HL-60/S4 (cell line): ENCODE measurements around the gene ZFAND3.

Experiments used
- in situ Hi-C: fragments of 300-500 bp; cut with MboI; formaldehyde crosslinking; loops from 2 replicates; pipeline ENCODE4 v1.14.3; 2022; ENCODE audit warnings: low sequenced_read_pairs

ZFAND3 gene

DNA sequence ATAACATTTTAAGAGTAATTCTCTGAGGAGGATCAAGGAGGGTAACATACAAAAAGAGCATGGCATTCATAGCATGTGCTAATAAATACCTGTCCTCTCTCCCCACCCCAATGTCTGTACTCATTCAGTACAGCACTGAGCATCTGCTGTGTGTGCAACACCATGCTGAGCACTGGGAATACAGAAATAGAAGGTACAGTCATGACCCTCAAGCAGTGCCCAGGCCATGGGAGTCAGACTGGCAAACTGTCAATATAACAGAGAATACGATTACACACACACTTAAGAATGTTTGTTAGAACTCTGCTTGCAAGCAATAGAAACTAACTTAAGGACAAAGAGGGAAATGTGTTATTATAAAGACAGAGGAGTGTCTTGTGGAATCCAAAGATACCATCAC, 24.7 kb upstream of the ZFAND3 start:
- in situ Hi-C loops, result no loop called here

DNA sequence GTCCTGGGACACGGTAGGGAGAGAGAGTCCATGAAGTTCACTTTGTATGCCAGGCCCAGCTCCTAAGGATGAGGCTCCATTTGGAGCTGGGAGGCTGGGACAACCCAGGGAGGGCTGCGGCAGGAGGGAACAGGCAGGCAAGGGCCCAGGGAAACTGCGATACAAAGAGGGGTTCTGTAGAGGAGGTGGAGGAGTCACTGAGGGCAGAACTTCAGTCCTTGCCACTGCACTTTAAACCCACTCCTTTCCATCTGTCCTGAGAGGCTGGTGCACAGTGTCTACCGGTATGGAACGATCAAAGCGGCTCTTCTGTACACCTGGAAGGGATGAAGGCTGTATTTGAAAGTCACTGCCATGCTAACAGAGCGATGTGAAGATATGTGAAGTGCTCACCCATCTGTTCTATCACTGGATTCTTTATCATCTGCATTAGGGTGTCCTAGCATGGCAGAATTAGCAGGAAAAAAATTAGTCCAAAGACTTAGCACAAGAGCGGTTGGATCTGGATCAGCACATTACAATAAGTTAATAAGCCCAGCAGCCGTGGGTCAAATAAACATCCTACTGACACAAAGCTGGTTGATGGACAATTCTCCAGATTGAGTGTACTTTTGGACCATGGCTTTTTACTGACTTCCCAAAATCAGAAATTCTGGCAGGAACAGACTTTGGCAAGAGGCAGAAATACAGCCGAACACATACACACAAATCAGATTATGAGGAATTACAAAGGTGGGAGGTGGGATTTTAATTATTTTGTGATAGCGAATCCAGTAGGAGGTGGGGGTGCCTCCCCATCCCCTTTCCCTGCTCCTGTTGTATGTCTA, 20.9 kb upstream of the ZFAND3 start:
- in situ Hi-C loops, result no loop called here

DNA sequence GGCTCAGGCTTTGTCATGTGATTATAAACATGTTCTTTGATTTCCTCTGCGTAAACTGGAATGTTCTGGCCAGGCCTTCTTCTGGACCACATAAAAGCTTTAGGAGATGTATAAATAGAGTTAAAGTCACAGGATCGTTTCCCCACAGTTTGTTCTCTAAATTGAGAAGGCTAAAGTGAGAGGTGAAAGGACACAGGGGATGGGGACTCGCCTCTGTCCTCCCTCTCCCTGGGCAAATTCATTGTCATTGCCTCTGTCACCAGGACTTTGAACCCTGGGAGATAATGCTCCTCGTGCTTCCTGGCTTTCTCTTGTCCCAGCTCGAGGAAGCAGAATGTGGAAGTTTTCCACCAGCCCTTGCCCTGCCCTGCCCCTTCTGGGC, 20.3 kb upstream of the ZFAND3 start:
- in situ Hi-C loops, result no loop called here

DNA sequence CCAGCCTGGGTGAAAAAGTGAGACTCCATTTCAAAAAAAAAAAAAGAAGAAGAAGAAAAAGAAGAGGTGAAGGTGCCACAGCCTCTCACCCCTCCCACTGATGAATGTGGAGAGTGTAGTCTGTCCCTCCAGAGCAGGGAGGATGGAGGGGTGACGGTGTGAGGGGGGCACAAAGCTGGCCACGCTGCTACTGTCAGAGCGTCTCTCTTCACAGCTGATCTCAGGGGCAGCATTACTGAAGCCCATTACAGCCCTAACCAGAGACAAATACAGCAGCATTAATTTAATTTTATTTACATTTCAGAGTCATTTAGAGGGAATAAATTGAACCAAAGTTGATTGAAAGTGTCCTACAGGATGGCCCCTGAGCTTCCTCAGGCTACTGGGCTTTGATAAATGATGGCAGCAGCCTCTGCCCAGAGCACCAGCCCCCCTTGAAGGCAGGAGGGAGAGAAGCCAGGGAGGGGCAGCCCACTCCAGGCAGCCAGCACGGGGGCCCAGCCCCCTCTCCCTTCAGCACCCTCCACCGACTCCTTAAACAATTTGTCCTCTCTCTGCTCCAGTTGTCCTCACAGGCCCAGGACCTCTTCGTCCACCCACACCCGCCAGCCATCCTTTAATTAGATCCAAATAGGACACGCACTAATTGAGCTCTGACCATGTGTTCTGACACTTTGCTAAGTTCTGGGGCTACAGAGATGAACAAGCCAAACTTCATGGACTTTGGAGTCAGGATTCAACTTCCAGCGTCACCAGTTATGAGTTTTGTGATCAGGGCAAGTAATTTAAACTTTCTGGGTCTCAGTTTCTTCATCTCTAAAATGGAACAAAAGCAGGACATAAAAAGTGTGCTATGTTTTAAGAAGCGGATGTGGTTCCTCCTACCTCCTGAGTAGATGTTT, 18.6 kb upstream of the ZFAND3 start:
- in situ Hi-C loops, result no loop called here

DNA sequence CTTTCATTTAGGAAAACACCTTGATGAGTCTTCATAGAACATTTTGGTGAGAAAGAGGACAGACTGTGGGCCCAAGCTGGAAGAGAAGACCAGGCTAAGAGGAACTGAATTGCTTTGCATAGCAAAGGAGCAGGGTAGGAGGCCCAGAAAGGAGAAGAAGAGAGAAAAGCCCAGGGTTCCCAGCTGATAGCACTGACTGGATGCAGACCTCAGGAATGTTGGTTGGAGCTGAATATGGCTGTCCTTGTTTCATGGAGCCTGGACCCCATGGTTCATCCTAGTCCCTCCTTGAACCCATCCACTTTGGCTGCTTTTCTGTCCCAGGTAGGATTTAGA, 18.0 kb upstream of the ZFAND3 start:
- in situ Hi-C loops, result no loop called here

DNA sequence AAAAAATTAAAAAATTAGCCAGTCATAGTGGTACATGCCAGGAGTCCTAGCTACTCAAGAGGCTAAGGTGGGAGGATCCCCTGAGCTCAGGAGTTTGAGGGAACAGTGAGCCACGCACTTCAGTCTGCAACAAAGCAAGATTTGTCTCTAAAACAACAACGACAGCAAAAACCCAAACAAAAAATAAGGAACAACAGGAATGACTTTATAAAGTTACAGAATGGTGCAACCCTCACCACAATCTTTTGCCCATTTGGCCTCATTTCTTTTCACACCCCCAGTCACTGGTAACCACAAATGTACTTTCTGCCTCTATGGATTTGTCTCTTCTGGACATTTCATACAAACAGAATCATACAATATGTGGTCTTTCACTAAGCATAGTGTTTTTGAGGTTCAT, 16.7 kb upstream of the ZFAND3 start:
- in situ Hi-C loops, result no loop called here

DNA sequence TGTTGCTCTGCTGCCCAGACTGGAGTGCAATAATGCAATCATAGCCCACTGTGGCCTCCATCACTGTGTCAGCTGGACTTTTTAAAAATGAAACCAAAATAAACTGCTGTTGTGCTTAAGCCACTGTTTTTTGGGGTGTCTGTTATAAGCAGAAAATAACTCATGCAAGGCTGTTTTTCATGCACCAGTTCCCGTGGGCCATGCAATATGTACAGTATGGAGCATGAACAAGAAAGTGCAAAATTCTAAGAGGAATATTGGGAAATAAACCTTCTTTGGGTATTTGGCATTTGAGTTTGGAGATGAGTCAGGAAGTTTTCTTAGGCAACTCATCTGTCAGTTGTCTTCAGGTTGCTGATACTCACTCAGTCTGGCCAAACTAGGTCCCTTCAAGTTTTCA, 14.9 kb upstream of the ZFAND3 start:
- in situ Hi-C loops, result no loop called here

DNA sequence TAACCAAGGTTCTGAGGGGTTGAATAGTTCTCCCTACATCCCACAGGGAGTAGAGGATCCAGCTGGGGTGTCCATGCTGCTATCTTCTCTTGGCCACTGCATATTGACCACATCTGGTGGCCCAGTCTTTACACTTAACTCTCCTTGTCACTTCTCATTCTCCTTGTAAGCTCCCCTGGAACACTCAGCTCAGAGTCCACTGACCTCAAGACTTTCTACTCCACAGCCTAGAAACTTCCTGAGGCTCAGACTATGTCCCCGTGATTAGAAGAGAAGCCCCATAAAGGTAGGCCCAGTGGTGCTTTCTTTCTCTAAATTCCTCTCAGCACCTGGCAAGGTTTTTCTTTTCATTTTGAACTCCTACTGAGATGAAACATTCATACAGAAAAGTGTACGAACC, 13.3 kb upstream of the ZFAND3 start:
- in situ Hi-C loops, result no loop called here

DNA sequence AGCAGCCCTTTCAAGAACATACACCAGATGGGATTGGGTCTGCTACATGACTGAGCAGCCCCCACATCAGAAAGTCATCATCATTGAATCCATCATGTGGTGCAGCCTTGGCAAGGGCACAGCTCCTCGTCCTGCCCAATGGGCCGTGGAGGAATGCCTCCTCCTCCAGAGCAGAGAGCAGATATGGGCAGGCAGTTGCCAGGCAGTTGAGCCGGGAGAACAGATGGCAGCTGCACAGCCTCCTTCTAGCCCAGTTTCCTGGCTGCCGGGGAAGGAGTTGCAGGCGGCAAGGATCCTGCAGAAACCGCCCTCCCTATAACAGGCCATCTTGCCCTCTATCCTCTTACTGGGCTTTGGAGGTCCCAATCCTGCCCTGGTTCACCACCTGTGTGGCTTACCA, 11.9 kb upstream of the ZFAND3 start:
- in situ Hi-C loops, result no loop called here

DNA sequence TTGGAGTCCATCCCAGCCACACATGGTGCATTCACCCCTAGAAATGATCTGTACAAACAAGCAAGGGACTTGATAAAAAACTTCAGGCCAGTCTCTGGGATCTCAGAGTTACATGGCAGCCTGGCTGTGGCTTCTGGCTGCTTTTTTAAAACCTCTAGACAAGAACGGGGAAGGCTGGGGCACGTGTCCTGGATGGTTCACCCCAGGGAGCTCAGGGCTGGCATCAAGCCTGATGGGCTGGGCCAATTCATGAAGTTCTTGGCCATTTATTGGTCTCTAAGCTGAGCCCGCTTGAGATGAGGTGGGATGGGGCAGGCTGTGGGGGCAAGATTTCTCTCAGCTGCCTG, 10.4 kb upstream of the ZFAND3 start:
- in situ Hi-C loops, result no loop called here

DNA sequence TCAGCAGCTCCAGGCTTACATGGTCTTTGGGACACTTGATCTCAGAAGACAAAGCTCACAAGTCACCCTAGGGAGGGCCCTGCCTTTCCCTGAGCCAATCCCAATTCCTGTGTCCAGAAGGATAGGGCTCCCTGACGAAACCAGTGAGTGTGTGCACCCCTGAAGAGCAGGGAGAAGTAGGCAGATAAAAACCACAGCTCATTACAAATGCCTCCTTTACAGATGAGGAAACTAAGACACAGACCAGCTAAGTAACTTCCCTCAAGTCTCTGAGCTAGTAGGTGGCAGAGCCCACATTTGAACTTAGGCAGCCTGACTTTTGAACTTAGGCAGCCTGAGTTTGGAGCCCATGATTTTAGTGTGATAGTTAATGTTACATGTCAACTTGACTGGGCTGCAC, 6.7 kb upstream of the ZFAND3 start:
- in situ Hi-C loops, result no loop called here

DNA sequence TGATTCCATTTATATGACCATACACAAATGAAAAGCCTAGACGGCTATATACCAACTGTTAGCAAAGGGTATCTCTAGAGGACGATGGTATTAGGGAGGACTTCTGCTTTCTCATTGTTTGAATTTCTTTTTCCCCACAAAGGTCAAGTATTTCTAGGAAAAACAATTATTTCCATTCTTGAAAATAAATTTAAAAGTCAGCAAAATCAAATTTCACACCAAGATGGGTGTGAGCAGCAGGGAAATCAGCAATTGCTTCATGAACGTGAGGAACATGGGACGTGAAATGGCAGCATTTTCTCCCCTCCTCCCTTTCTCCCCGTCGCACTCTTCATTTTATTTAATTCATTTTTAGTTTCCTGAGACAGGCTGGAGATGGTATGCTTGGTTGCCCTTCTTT, 5.2 kb upstream of the ZFAND3 start:
- in situ Hi-C loops, result no loop called here

DNA sequence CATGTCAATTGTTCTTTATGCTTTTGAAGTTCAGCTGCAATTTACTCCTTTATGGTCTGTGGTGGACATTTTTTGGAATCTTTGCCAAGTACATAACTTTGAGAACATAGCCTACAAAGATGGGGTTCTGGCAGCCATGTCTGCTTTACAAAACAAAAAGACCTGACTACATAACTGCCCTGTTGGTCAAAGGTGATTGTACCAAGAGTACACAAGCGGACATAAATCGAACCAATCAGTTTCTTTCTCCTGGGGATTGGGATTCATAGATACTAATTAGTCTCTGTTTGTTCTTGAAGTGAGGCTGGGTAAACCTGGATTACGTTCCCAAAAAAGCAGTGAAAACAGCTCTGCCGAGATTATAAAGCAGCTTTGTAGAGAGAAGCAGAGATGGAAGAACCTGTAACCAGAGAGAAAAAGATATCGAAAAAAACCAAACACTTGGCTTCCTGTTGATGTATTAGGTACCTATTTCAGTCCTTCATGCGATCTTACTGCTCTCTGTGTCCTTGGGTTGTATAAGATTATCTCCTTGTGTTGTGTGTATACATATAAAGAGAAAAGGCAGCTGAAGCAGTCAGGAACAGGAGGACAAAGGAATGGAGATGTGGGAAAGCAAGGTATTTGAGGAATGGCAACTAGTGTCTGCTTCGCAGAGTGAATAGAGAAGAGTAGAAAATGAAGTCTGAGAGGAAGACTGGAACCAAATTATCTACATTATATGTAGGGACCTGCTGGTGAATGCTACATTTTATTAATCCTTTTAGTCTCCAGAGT, 2.7 kb upstream of the ZFAND3 start:
- in situ Hi-C loops, result no loop called here

DNA sequence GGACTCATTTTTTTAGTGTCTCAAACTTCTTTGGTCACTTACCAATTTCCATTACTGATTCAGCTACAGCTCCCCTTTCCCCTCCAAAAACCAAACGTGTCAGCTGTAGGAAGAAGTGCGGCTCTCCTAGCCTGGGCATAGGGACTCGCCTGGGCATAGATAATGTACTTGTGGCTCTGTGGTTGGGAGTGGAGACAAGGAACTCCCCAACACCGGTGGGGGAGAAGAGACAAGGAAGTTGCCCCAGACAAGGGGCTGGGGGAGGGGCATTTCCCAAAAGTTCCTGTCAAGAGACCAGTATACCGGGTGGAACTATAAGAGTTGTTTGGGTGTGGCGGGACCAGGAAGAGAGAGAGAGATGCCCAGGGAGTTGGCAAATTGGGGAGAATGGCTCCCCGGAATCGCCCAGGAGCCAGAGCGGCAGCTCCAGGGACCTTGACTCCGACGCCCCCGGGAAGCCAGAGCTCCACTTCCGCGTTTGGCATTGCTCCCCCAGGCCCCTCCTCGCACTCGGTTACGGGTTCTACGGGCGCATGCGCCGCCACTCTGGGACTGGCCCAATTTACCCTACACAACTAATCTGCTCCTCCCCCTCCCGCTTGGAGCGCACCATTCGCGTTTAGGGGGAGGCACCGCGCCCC, 871 bp upstream of the ZFAND3 start:
- in situ Hi-C loops, result no loop called here

DNA sequence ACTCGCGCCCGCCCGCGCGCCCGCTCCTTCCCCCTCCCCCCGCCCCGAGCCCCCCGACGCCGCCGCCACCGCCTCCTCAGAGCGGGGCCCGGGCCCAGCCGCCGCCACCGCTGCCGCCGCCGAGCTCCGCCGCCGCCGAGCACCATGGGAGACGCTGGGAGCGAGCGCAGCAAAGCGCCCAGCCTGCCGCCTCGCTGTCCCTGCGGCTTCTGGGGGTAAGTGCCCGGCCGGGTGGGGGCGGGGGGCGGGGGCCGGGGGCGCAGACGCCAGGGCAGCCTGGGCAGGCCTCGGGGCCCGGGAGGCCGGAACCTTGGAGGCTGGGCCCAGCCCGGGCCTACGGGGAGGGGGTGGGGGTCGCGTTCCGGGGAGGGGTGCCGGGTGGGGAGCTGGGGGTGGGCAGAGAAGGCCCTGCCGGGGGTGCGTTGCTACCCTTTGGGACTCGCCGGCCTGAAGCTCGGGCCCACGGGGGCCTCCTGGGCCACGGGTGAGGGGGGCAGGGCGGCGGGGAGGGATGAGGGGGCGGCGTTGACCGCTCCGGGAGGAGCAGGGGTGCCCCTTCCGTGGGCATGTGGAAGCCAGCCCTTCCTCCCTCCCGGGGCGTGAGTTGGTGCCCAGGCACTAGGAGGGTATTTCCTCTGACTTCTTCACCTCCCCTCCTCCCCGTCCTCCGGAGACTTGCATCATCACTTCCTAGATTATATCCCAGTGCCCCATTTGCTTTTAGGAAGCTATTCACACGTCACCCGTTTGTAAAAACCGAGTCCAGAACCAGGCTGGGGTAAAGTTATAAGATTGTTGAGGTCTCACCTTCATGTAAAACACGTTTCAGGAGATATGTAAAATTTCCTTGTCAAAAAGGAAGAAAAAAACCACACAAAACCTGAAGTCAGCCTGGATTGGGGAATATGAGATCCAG, 533 bp downstream of the ZFAND3 start:
- in situ Hi-C loops, result no loop called here

DNA sequence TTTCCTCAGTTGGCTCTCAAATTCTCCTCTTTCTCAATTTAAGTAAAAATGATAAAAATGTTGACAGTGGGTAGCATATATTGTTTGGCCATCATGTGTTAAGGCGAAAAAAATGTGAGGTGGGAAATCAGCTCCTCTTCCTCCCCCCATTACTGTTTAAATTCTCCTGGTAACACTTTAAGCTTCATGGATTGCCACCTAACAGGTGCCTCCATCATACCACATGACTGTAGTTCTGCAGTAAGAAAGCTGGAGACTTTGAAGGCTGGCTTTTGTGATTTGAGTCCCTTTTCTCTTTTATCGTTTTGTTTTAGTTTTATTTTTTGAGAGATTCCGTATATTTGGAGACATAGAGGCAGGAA, 1.2 kb downstream of the ZFAND3 start:
- in situ Hi-C loops, result no loop called here

DNA sequence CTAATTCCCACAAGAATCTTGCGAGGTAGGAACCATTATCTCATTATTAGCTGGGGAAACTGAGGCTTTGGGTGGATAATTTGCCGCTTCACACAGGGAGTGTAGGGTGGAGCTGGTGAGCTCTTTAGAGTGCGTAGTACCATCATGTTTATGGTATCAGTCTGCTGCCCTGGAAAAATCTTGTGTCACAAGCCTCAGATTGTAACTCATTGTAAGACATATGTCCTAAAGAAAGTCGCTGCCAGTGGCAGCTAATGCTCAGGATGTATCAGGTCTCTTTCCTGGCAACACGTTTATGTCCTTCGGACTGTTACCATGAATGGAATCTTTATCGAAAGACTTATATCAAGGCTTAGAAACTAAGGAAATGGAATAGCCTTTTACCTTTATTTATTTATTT, 1.9 kb downstream of the ZFAND3 start:
- in situ Hi-C loops, result no loop called here

DNA sequence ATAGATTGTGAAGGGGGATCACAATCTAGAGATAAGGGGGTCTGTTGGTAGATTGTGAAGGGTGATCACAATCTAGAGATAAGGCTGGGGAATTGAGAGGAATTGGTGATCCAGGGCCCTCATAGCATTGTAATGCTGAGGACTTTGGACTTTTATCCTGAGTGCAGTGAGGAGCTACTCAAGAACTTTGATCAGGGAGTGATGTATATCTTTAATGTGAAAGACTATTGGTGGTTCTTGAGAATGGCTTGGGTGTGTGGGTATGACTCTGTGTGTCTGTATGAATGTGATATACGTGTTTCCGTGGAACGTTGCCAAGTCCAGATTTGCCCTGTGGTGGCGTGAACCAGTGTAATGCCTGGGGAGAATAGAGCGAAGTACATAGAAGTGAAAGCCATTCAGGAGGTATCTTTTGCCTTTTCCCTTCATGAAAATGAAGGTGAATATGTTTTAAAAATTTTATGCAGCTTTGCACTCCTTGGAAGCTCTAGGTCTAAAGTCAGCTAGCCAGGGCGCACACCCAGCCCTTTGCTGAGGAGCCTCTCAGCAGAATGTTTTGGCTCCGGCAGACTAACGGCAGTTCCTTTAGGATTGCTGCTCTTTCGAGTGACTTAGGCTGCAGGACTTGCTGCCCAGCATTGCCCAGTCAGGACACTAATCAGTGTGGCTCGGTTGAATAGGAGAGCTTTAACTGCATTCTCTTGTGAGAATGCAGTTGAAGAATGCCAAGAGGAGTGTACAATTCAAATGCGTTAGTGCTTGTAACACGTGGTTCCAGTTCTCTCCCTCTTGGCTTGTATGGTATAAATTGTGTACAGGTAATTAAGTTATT, 3.5 kb downstream of the ZFAND3 start:
- in situ Hi-C loops, result no loop called here

DNA sequence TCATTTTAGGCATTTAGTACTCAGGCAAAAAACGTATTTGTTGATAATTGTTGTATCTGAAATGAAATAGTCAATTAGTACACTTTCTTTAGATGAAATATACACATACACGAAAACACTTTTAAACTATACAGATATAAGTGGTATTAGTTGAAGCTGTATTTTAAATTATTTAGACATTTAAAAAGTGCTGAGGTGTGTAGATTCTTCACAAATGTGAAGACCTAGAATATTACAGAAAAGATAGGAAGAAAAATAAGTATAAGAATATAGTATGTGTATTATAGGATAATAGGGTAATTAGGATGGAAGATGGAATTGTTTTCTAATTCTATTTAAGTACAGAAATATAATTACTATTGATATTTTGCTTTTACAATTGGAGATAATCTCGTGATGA, 4.6 kb downstream of the ZFAND3 start:
- in situ Hi-C loops, result no loop called here
